ENCODE data around the gene TRPC4.
"Not testable (repeated sequence)": the region's sequence is repeated elsewhere in the genome, so short reads cannot be mapped to it uniquely, and the experiment has no call there.

The TRPC4 gene

DNA sequence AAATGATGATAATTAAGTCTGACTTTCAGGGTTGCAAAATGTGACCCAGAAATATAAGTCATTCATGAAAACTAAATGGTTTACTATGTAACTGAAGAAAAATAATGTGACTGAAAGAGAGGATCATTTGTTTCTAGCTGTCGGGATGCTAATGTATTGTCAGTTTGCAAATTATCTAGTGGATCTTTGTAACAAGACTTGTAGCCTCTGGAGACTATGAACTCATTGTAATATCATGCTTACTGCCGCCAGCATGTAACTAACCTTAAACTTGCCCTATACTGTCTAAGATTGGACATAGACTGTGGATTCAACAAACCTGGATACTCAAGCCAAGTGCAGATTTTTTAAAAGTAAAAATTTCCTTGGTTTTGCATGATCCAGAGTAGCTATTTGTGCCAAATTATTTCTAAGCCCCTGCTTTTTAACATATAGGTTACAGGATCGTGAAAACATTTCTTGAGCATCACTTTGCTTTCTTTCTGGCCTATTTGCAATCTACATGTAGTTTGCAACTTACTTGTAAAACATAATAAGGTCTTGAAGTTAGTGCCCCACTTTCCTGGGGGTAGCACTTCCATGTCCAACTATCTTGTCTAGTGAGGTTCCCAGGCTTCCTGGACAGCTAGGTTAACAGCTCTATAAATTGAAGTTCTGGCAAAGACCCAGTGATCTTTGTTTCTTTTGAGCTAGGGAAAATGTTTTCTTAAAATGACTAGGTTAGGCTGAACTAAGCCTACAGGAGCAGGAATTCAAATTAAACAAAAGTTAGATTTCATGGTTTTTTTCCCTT is 267.7 kb downstream of the TRPC4 start:
- no peak for DNase-seq (ENCODE audit: low read depth in 2 of 2)

DNA sequence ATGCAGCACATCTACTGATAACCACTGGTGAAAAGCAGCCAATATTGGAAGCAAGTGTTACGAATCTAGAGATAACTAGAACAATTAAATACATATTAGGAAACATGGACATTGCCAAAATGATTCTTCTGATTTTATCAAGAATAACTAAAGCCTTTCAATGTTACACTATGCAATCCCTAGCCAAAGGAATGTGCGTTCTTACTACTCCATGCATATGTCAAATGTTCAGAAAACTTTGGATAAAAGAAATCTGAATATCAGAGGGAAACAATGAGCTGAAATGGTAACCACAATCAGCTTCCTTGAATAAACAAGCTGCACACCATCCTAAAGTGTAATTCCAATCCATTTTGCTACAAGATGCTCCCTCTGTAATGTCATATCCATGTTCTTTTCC is 270.1 kb downstream of the TRPC4 start:
- DNase-seq (ENCODE audit: low read depth in 2 of 2), result no peak

DNA sequence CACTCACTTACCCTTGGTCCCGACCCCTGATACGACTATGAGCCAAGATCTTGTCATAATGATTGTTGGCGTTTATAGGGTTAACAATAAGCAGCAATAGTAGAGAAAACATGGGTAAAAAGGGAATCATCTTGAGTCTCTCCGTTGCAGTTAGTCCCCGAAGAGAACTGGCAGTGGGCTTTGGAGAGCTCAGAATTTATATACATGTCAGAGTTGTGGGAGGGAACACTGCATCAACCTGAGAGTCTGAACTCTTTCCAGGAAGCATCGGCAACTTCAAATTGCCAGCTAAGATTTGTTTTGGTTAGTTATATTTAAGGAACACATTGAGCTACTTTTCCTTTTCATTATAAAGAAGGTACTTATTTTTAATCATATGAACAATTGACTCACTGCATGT is 271.0 kb downstream of the TRPC4 start, which contains the start of gene POSTN:
Gene POSTN, minus strand, starts transcription at position 172 of the 400 bp plus-strand sequence. Its CDS starts 42 bp downstream, at position 130.
- no peak for DNase-seq (ENCODE audit: low read depth in 2 of 2)

DNA sequence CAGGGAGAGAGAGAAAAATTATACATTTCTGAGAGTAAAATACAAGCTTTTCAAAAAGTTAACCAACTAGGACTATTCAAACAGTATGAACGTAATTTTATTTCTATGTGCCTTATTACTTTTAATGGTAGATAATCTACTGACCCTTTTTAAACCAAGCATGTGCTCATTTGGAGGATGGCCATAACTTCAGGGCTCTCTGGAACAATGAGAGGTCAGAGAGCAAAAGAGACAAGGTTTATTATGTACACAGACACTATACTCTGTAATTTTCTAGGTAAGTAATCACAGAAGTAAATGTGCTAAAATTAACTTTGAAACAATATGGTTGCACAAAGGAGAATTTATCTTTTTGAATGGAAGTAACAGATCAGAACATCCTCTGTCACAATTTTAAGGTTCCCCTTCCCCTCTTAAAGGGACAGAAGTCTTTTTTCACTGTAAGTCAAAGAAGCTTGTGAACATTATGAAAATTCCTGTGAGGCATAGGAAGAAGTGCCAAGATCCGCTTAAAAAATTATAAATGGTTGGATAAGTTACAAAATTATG is 272.0 kb downstream of the TRPC4 start:
- DNase-seq (ENCODE audit: low read depth in 2 of 2), result no peak

DNA sequence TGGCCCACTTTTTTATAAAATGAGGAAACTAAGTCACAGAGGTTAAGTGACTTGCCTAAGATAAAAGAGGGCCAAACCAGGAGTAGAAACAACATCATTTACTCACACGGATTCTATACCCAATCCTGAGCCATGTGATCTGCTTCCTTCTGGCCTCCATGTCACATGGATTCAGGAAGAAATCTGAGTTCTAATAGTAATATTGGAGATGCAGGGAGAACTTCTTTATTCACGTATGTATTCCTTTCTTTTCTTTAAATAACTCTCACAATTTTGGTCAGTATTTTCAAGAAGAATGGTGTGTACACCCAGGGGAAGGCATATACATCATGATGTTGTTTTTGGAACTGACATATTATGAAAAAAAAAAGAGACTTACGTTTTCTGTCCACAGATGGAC is 272.8 kb downstream of the TRPC4 start:
- DNase-seq (ENCODE audit: low read depth in 2 of 2), result no peak

DNA sequence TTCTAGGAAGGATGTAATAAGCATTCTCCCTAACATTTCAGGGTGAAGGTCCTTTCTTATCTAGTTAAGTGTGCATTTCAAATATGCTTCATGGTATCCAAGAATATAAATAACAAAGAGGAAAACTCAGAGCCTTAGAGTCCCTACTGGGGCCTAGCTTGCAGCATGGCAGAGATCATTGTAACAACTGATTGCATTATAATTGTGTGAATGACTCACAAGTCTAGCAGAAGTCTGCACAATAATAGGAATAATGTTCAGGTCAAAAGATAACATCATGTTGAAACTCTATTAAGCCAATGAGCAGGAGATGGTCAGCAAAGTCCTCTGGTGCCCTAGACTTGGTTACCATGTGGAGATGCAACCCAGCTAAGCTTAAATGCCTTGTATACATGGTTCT is 274.4 kb downstream of the TRPC4 start:
- no peak for DNase-seq (ENCODE audit: low read depth in 2 of 2)

DNA sequence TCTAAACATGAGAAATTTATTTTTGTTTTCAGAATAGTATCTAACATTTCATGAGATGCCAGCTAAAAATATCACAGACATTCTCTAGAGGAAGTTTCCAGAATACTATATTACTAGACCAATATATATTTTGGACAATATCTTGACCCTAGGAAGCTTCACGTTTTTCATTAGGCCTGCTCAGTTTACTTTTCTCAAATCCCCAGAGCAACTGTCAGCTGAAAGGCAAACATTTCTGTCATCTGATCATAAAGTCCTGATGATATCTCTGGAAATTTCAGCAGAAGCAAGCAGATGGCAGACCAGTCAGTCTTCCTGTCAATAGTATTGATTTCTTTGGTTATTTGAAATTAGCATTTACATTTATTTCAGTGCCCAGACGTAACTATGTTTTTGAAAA is 275.0 kb downstream of the TRPC4 start:
- DNase-seq (ENCODE audit: low read depth in 2 of 2), result no peak

DNA sequence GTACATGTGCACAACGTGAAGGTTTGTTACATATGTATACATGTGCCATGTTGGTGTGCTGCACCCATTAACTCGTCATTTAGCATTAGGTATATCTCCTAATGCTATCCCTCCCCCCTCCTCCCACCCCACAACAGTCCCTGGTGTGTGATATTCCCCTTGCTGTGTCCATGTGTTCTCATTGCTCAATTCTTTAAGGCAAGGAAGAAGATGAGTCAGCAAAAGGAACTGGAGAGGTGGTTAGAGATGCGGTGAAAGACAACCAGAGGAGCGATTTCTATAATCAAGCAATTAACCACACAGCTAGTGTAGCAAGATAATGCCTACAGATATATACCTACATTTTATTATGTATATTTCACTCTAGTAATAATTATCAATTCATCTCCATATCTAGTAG is 280.2 kb downstream of the TRPC4 start:
- not testable (repeated sequence) for DNase-seq (ENCODE audit: low read depth in 2 of 2)

DNA sequence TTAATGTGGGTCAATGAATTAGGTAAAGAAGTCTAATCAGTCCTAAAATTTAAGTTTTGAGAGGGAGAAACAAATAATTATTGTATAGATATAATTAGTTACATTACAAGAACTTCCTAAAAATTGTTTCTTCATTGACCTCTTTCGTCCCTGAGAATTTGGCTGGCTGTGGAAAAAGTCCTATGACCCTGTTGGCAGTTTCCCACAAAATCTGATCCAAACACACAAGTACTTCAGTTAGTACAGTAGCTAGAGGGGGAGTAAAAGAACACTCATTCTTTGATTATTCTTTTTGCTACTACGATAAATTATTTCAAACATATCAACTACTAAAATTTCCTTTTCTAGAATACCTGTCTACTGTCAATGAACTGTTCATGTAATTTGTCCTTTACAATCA is 282.3 kb downstream of the TRPC4 start:
- no peak for DNase-seq (ENCODE audit: low read depth in 2 of 2)
